SK-N-SH (cell line): Measurements from ENCODE around the gene AHNAK. TPM values are rescaled to one million over a fixed set of nuclear protein-coding genes. Genes with fewer than 3 reads are reported as not detected.
A peak's percentile ranks its signal among the peaks of the same experiment; 100 is the strongest.

Experiments used
- CTCF ChIA-PET: fragments of 300-600, 350-600 bp; formaldehyde crosslinking; extraction: SDS; loops from one replicate; lab custom pipeline; 2021; lab: Yijun Ruan, JAX
- POLR2A ChIA-PET: fragments of 350-600 bp; sonication (Branson Sonifier 250); formaldehyde crosslinking; extraction: SDS; loops from one replicate; lab custom pipeline; 2020; ENCODE audit warnings: antibody characterized with exemption, inconsistent platforms; lab: Yijun Ruan, JAX
- DNase-seq: peaks from one replicate; pipeline ENCODE4 v3.0.0; 2012
- H2AFZ ChIP-seq: fragments of 200-600 bp; sonication (generic); 2 replicates; pipeline ENCODE4 v1.8.1; 2016; ENCODE audit warnings: antibody characterized with exemption, mild to moderate bottlenecking, low read depth
- H3F3A ChIP-seq: fragments of 200-600 bp; sonication (generic); replicated peaks from 2 replicates; pipeline ENCODE3; 2016; ENCODE audit warnings: antibody characterized with exemption, mild to moderate bottlenecking; ENCODE audit not compliant: insufficient read depth
- H3K27ac ChIP-seq, 2 experiments: fragments of 200-500 bp in 1 of 2; fragments of 200-600 bp in 1 of 2; sonication (Bioruptor generic) in 1 of 2; sonication (generic), shearing (Covaris generic) in 1 of 2; 2 replicates each; pipeline versions ENCODE4 v1.5.1 to v1.6.1; 2014 to 2016; ENCODE audit warnings: low read depth in 2 of 2, inconsistent platforms in 1 of 2, low read length in 1 of 2, mild to moderate bottlenecking in 1 of 2, mixed read lengths in 1 of 2
- H3K27me3 ChIP-seq: fragments of 200-600 bp; sonication (generic), shearing (Covaris generic); 2 replicates; pipeline ENCODE4 v1.6.1; 2016; ENCODE audit warnings: mixed run types; ENCODE audit not compliant: insufficient read depth
- H3K36me3 ChIP-seq, 2 experiments: fragments of 200-500 bp in 1 of 2; fragments of 200-600 bp in 1 of 2; sonication (Bioruptor generic) in 1 of 2; sonication (generic) in 1 of 2; replicated peaks in 1 of 2; 2 replicates each; pipeline versions ENCODE3 to v1.5.1; 2014 to 2016; ENCODE audit warnings: low read length in 1 of 2, mild to moderate bottlenecking in 1 of 2; ENCODE audit not compliant: insufficient read depth in 2 of 2, control insufficient read depth in 1 of 2
- H3K4me1 ChIP-seq, 2 experiments: fragments of 200-500 bp in 1 of 2; fragments of 200-600 bp in 1 of 2; sonication (Bioruptor generic) in 1 of 2; sonication (generic), shearing (Covaris generic) in 1 of 2; 2 replicates each; pipeline versions ENCODE4 v1.5.1 to v1.6.1; 2014 to 2016; ENCODE audit warnings: low read depth in 1 of 2, low read length in 1 of 2, mixed run types in 1 of 2; ENCODE audit not compliant: insufficient read depth in 2 of 2, control insufficient read depth in 1 of 2
- H3K4me2 ChIP-seq: fragments of 200-600 bp; sonication (generic), shearing (Covaris generic); 2 replicates; pipeline ENCODE4 v1.6.1; 2017; ENCODE audit warnings: mixed run types
- H3K4me3 ChIP-seq, 2 experiments: fragments of 200-500 bp in 1 of 2; fragments of 200-600 bp in 1 of 2; sonication (Bioruptor generic) in 1 of 2; sonication (generic), shearing (Covaris generic) in 1 of 2; 2 replicates each; pipeline versions ENCODE4 v1.5.1 to v1.8.1; 2014 to 2016; ENCODE audit warnings: low read depth in 2 of 2, inconsistent platforms in 1 of 2, low read length in 1 of 2, mild to moderate bottlenecking in 1 of 2, mixed read lengths in 1 of 2, moderate library complexity in 1 of 2
- H3K79me2 ChIP-seq: fragments of 200-600 bp; sonication (generic); 2 replicates; pipeline ENCODE4 v1.8.1; 2017; ENCODE audit warnings: mild to moderate bottlenecking; ENCODE audit not compliant: insufficient read depth
- H3K9ac ChIP-seq: fragments of 200-600 bp; sonication (generic); 2 replicates; pipeline ENCODE4 v1.6.1; 2017; ENCODE audit warnings: mixed run types
- H3K9me2 ChIP-seq: fragments of 200-600 bp; sonication (generic); 2 replicates; pipeline ENCODE4 v1.6.1; 2017; ENCODE audit warnings: mixed run types
- H3K9me3 ChIP-seq: fragments of 200-600 bp; sonication (generic); 2 replicates; pipeline ENCODE4 v1.6.1; 2017; ENCODE audit warnings: mixed run types, mild to moderate bottlenecking, moderate library complexity
- H4K20me1 ChIP-seq: fragments of 200-600 bp; sonication (generic); 2 replicates; pipeline ENCODE4 v1.6.1; 2017; ENCODE audit warnings: mild to moderate bottlenecking, mixed run types; ENCODE audit not compliant: insufficient read depth
- CTCF ChIP-seq: fragments of 200-600 bp; sonication (generic); IDR thresholded peaks from 2 replicates; pipeline ENCODE4 v1.6.1; 2017; ENCODE audit warnings: antibody characterized with exemption, mild to moderate bottlenecking, moderate library complexity
- EP300 ChIP-seq, 2 experiments: IDR thresholded peaks; 2 replicates each; pipeline versions ENCODE4 v1.4.0 to v1.6.1; 2012; ENCODE audit warnings: borderline replicate concordance in 1 of 2, low read depth in 1 of 2, low read length in 1 of 2
- GABPA ChIP-seq: IDR thresholded peaks from 2 replicates; pipeline ENCODE4 v1.4.0; 2012; ENCODE audit warnings: low read depth, mild to moderate bottlenecking
- IRF3 ChIP-seq: fragments of 150-350 bp; IDR thresholded peaks from 2 replicates; pipeline ENCODE4 v1.6.1; 2016; ENCODE audit warnings: mild to moderate bottlenecking, low read depth, low read length
- MXI1 ChIP-seq: IDR thresholded peaks from 2 replicates; pipeline ENCODE4 v1.6.1; 2012; ENCODE audit warnings: mild to moderate bottlenecking, low read depth, low read length, improper control_type of control experiment
- NRF1 ChIP-seq: IDR thresholded peaks from 2 replicates; pipeline ENCODE4 v1.6.1; 2012; ENCODE audit warnings: low read depth, mild to moderate bottlenecking, low read length
- POLR2AphosphoS5 ChIP-seq: IDR thresholded peaks from 2 replicates; pipeline ENCODE4 v1.6.1; 2012; ENCODE audit warnings: low read depth, low read length
- SMC3 ChIP-seq: IDR thresholded peaks from 2 replicates; pipeline ENCODE4 v1.6.1; 2012; ENCODE audit warnings: low read depth, low read length, improper control_type of control experiment
- TCF12 ChIP-seq: IDR thresholded peaks from 2 replicates; pipeline ENCODE4 v1.4.0; 2012
- TEAD4 ChIP-seq: IDR thresholded peaks from 2 replicates; pipeline ENCODE4 v1.4.0; 2012; ENCODE audit warnings: mild to moderate bottlenecking, borderline replicate concordance; ENCODE audit not compliant: insufficient read depth
- USF2 ChIP-seq: fragments of 150-350 bp; IDR thresholded peaks from 2 replicates; pipeline ENCODE4 v1.6.1; 2017; ENCODE audit warnings: antibody characterized with exemption, low read length, low read depth, borderline replicate concordance
- YY1 ChIP-seq: IDR thresholded peaks from 2 replicates; pipeline ENCODE4 v1.4.0; 2012; ENCODE audit warnings: low read depth, mild to moderate bottlenecking
- WGBS: methylation state at CpG from one replicate; pipeline ENCODE4 v1.1.6; 2017; ENCODE audit warnings: low lambda C conversion rate; 5-methylcytosine and 5-hydroxymethylcytosine counted together
- polyA plus RNA-seq, 3 experiments: library from polyadenylated mRNA; depleted of rRNA; stranded (reverse); fragments of >200 nt; gene quantifications; 2 replicates each; pipeline ENCODE4 v1.2.3, GENCODE V29; 2012

The AHNAK gene
- polyA plus RNA-seq, 1 of the 3 experiments (the other 2 are of a cell fraction), result 57.8 TPM

GRCh38 chr11:62439785-62440602 lies 106.6 kb downstream of the AHNAK start:
- POLR2A ChIA-PET, result no interaction called here
- no peak for TF ChIP-seq YY1
- peak; percentile 17; the same call in 1 of the 2 replicates for TF ChIP-seq CTCF
- TF ChIP-seq TCF12, result no peak; the same call in 1 of the 2 replicates
- no peaks in the 10 kb centered on the region for H3K79me2 ChIP-seq
- peaks cover 4% of the 10 kb centered on the region for H3F3A ChIP-seq
- H3K9me3 ChIP-seq, result no peaks in the 10 kb centered on the region
- peak overlapping the region; percentile 57 for H3K4me2 ChIP-seq
- H3K27me3 ChIP-seq, result no peaks in the 10 kb centered on the region
- H3K9me2 ChIP-seq, result no peaks in the 10 kb centered on the region
- no peaks in the 10 kb centered on the region for H4K20me1 ChIP-seq
- 64% methylated on average over 21 of the region's 23 CpGs for WGBS
- no peaks in the 10 kb centered on the region for H3K36me3 ChIP-seq
- CTCF ChIA-PET, result interaction anchor here (0.8 to 2.4 kb wide), 5 partner anchors 10 to 103 kb away, joined by 3 to 7 read pairs (median 6); no protein-coding TSS in a partner anchor
- peaks cover 18 to 21% of the 10 kb centered on the region in 2 experiments for H3K4me1 ChIP-seq
- H3K27ac ChIP-seq, result peak overlapping the region in 1 of 2 experiments; percentile 62; a peak in 2 of 4 replicates
- DNase-seq, result peak; percentile 37
- no peak overlapping the region for H3K4me3 ChIP-seq
- H2AFZ ChIP-seq, result peak overlapping the region; percentile 67
- H3K9ac ChIP-seq, result no peak overlapping the region

DNA sequence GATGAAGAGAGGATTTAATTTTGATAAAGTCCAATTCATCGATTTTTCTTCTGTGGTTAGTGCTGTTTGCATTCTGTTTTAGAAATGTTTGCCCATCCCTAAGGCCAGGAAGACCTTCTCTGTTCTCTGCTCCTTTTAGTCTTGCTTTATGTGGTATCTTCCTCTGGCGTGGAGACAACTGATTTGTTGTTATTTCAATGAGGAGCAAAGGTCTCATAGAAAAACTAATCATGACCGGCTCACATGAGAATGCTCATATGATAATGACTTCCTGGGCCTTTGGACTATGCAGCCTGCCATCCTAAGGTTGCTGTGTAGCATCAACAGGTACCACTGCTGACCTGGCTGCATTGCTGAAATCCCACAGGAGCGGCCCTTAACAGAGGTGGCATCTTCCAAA lies 108.0 kb downstream of the AHNAK start:
- H3K79me2 ChIP-seq, result no peaks in the 10 kb centered on the region
- H3K9me2 ChIP-seq, result no peaks in the 10 kb centered on the region
- POLR2A ChIA-PET, result no interaction called here
- peaks cover 9 to 11% of the 10 kb centered on the region in 2 experiments; a peak in 2 of 4 replicates for H3K4me1 ChIP-seq
- WGBS, result 86% methylated on average over 4 of the region's 4 CpGs
- no peak overlapping the region for H3K27ac ChIP-seq
- no peaks in the 10 kb centered on the region for H3K27me3 ChIP-seq
- H2AFZ ChIP-seq, result no peak overlapping the region
- H3K4me2 ChIP-seq, result no peak overlapping the region
- no peaks in the 10 kb centered on the region for H4K20me1 ChIP-seq
- no peak for DNase-seq
- H3F3A ChIP-seq, result peaks cover 8% of the 10 kb centered on the region
- H3K4me3 ChIP-seq, result no peak overlapping the region
- H3K9me3 ChIP-seq, result no peaks in the 10 kb centered on the region
- TF ChIP-seq POLR2AphosphoS5 (no peak), NRF1 (no peak), MXI1 (no peak), TEAD4 (no peak), SMC3 (no peak), YY1 (no peak), EP300 (IDR thresholded peaks at IDR 0.05; ENCODE audit: borderline replicate concordance in 1 of 2, low read depth in 1 of 2, low read length in 1 of 2) (no peak), USF2 (no peak), IRF3 (no peak), GABPA (no peak), CTCF (no peak)
- CTCF ChIA-PET, result interaction anchor here (1.9 kb wide), 1 partner anchor 104 kb away, joined by 5 read pairs; no protein-coding TSS in a partner anchor
- H3K36me3 ChIP-seq, result no peaks in the 10 kb centered on the region
- no peak overlapping the region for H3K9ac ChIP-seq
